ENCODE data around the gene TLL1. TPM values are rescaled to one million over a fixed set of nuclear protein-coding genes. Genes with fewer than 3 reads are reported as not detected.
A peak's percentile ranks its signal among the peaks of the same experiment; 100 is the strongest.

TLL1 gene
- total RNA-seq, 1 donor = 0.09 TPM

DNA sequence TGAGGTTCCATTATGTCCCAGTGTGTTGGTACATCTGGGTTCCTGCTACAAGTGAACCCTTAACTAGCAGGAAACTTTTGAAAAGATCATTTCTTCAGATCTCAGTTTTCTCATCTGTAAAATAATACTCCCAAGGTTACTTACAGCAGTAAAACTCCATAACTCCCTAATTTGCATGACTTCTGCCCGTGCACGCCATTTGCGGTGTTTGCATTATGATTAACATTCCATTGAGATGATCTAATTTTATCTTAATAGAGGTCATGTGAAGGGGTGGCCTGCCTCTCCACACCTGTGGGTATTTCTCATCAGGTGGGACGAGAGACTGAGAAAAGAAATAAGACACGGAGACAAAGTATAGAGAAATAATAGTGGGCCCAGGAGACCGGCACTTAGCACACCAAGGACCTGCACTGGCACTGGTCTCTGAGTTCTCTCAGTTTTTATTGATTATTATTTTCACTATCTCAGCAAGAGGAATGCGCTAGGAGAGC, 219.8 kb downstream of the TLL1 start:
- no peak for DNase-seq (ENCODE audit: low read depth)
- TF ChIP-seq, protein P1, sequence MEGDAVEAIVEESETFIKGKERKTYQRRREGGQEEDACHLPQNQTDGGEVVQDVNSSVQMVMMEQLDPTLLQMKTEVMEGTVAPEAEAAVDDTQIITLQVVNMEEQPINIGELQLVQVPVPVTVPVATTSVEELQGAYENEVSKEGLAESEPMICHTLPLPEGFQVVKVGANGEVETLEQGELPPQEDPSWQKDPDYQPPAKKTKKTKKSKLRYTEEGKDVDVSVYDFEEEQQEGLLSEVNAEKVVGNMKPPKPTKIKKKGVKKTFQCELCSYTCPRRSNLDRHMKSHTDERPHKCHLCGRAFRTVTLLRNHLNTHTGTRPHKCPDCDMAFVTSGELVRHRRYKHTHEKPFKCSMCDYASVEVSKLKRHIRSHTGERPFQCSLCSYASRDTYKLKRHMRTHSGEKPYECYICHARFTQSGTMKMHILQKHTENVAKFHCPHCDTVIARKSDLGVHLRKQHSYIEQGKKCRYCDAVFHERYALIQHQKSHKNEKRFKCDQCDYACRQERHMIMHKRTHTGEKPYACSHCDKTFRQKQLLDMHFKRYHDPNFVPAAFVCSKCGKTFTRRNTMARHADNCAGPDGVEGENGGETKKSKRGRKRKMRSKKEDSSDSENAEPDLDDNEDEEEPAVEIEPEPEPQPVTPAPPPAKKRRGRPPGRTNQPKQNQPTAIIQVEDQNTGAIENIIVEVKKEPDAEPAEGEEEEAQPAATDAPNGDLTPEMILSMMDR (IDR thresholded peaks at IDR 0.05; ENCODE audit: insufficient read depth, low read length) = no peak
- no peak overlapping the region for H3K4me3 ChIP-seq (ENCODE audit: low read depth, low read length)

DNA sequence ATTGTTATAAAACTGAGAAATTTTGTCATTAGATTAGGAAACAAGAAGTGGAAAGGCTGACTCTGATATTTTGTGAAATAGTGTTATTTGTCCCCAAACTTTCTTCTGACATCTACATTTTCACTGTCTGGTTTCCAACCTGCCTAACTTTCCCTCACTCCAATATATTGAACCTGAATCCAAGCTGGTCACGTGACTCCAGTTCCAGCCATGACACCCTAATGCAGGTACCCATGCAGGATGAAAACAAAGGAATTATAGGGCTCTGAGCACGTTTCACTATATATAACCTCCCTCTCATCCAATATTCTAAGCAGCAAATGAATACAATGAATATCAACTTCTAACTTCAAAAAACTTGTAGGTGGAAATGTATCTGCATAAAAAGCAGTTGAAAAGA, 231.6 kb downstream of the TLL1 start:
- H3K4me3 ChIP-seq (ENCODE audit: low read depth, low read length) = no peak overlapping the region
- no peak for DNase-seq (ENCODE audit: low read depth)
- TF ChIP-seq, protein P1 (IDR thresholded peaks at IDR 0.05; ENCODE audit: insufficient read depth, low read length) = no peak

DNA sequence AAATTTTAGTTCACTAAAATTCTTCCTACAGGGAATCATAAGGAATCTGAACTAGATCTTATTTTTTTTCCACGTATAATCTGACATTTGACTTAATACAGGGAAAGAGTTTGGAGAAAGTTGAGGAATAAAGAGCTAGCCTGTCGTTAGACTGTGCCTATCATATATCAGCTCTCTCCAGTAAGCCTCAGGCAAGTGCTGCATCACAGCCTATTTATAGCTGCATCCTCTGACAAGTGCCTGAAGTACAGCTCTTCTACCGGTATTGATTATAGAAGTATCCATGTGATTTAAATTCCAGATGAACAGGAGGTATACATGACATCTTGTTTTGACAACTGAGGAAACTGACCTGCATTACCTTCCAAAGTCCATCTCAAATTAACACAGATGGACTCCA, 248.9 kb downstream of the TLL1 start:
- DNase-seq (ENCODE audit: low read depth) = no peak
- TF ChIP-seq, protein P1 (IDR thresholded peaks at IDR 0.05; ENCODE audit: insufficient read depth, low read length) = no peak

DNA sequence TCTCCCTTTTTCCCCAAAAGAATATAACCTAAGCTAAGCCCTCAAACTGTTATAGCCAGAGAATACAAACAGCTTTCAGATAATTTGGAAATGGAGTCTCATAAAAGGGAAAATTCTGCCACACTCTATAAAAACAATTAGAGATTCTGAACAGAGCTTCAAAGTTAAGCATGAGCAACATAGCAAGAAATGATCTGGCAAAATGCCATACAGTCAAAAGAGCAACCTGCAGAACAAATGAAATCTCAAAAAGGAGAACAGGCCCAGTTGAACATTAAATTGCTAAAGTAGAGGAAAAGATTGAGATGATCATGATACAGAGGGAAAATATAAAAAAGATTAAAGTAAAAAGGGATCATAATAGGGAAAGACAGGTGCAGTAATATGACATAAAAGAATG, 250.5 kb downstream of the TLL1 start:
- DNase-seq (ENCODE audit: low read depth) = no peak
- TF ChIP-seq, protein P1 (IDR thresholded peaks at IDR 0.05; ENCODE audit: insufficient read depth, low read length) = no peak
- H3K4me3 ChIP-seq (ENCODE audit: low read depth, low read length) = no peak overlapping the region

More for the DNA sequence above, 248.9 kb downstream of the TLL1 start:
- H3K4me3 ChIP-seq (ENCODE audit: low read depth, low read length) = no peak overlapping the region

DNA sequence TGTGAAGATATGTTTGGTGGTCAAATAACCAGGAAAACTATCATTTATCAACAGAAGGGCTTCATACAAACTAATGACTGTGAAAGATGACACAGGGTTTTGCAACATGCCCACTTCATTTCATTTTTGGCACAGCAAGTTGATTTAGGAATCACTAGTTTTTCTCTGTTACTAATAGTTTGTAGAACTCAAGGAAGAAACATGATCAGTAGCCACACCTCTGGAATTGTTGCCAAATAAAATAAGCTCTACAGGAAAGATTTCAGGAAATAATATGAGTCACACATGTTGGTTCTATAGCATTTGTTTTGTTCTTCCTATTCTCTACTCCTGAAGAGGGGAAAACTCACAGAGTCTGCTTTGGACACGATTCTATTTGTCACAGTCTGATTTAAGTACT, 255.4 kb downstream of the TLL1 start:
- TF ChIP-seq, protein P1 (IDR thresholded peaks at IDR 0.05; ENCODE audit: insufficient read depth, low read length) = no peak
- DNase-seq (ENCODE audit: low read depth) = peak; percentile 87
- no peak overlapping the region for H3K4me3 ChIP-seq (ENCODE audit: low read depth, low read length)

DNA sequence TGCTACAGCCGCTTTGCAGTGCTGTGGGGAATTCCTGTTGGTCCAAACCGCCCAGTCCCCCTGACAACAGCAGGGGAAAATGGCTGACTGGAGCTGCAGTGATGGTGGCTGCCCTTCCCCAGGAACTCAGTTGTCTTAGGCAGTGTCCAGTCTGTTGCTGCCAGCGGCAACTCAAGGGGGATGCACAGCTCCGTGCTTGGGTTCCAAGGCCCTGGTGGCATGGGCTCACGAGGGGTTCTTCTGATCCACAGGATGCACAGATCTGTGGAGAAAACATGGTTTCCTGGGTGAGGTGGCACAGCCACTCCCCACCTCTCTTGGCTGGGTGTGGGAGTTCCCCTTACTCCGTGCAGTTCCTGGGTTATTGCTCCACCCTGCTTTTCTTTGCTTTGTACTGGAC, 261.2 kb downstream of the TLL1 start:
- no peak for DNase-seq (ENCODE audit: low read depth)

More for the DNA sequence above, 261.2 kb downstream of the TLL1 start:
- TF ChIP-seq, protein P1 (IDR thresholded peaks at IDR 0.05; ENCODE audit: insufficient read depth, low read length) = no peak
- no peak overlapping the region for H3K4me3 ChIP-seq (ENCODE audit: low read depth, low read length)
